Occipital lobe (tissue), 2 donors: ENCODE data around the gene SLC17A3. TPM values are rescaled to one million over a fixed set of nuclear protein-coding genes. Genes with fewer than 3 reads are reported as not detected.

Source experiments
- DNase-seq: peaks from one replicate; lab custom pipeline; 2025; lab: John Stamatoyannopoulos, UW
- total RNA-seq: library from RNA; depleted of rRNA; stranded (reverse); fragments of >200 nt; gene quantifications from one replicate; pipeline ENCODE4 v1.2.3, GENCODE V29; 2014

The SLC17A3 gene, protein sequence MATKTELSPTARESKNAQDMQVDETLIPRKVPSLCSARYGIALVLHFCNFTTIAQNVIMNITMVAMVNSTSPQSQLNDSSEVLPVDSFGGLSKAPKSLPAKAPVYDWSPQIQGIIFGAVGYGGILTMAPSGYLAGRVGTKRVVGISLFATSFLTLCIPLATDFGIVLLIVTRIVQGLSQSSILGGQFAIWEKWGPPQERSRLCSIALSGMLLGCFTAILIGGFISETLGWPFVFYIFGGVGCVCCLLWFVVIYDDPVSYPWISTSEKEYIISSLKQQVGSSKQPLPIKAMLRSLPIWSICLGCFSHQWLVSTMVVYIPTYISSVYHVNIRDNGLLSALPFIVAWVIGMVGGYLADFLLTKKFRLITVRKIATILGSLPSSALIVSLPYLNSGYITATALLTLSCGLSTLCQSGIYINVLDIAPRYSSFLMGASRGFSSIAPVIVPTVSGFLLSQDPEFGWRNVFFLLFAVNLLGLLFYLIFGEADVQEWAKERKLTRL
- not detected for total RNA-seq

DNA sequence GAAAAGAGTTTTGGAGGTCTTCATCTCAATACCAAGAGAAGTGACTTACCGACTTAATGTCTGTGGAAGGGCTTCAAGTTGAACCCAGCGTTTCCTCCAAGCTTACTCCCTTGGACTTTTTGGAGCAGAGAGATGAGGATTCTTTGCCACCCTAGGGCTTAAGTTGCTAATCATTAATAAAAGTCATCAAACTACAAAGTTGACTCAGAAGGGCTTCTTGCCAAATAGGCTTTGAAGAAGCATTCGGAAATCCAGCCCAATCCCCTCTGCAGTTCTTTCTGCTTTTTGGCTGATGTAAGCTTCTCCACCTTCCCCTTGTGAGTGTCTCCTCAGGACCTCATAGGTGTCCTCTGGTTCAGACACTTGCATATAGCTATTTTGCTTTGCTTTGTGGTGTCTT, at the start of gene SLC17A3:
Gene SLC17A3 (minus strand): TSS at position 126 of the 400 bp plus-strand sequence. CDS start 5,856 bp downstream, outside the sequence.
- no peak for DNase-seq

DNA sequence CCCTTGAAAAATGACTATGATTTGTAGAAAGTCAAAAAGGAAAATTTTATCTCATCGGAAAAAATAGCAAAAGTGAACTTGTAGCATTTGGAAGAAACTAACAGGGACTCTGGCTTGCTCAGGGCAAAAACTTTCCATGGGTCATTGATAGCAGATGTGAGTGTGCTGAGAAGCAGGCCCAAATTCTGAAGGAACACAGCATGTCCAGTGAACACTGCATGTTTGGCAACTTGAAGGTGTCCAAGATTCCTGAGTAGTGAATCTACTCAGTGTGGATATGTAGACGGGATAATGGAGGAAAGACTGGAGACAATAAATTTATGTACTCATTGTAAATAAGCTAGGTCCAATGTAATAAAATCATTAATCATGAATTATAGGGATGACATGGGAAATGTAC, 48.3 kb upstream of the SLC17A3 start:
- DNase-seq, result no peak

DNA sequence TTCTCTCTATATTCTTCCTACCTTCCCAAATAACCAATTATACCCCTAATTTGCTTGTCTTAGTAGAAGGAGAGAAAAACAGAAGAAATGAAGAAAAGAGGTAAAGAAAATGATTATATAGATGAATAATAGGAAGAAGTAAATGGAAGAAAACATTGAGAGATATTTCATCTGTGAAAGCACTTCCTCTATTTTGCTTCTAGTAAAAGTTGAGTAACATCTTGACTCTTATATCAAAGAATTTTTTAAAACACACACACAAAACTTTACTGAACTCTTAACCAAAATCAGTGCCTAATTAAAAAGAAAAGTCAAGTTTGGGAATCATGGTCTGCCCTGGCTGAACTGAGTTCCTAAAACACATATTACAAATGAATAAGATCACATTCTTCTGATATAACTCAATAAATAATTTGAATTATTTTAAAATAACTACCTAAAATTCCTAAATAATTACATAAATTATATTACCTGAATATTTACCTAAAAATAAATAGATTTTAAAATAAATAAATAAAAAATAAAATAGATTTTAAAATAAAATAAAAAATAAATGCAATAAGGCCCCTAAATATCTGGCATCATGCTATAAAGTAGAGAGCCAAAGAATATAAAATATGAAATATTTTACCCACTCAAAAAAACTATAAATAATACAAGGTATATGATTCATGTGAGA, 47.6 kb upstream of the SLC17A3 start:
- no peak for DNase-seq

DNA sequence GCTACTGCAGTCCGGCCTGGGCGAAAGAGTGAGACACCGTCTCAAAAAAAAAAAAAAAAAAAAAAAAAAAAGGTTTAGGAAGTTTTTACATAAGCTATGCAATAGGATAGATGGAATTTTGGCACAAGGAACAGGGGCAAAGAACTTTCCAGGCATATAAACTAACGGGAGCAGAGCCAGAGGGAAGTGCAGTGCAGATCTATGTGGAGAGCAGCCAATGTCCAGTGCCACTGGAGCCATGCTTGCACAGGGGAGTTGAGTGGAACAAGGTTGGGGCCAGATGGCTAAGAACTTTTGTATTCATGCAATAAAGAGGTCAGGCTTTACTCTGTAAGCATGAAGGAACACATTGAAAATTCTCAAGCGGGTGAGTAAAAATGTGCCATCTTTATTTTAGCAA, 45.6 kb upstream of the SLC17A3 start:
- no peak for DNase-seq

DNA sequence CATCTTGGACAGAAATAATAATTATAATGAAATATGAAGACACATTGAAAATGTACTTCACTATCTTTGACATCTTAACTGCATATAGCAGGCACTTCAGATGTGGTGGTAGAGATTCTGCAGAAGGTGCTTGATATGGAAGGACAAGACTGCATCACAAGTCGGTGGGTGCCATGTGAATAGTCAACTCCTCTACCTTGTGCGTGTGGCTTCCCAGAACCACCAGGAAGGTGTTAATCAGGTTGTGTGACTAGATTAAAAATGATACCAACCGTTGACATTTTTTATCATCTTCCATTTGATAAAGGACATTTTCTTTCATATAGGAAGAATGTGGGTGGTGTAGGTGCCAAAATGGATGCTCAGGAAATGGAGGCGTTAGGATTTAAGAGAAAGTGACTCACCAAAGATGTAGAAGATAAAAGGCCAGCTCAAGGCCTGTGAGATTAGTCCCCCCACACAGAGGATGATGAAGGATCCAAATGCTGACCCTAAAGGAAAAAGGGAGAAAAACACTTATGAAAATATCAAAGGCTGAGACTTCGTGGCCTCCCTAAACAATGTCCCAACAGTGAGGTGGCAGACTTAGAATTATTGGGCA, 44.1 kb upstream of the SLC17A3 start:
- no peak for DNase-seq

DNA sequence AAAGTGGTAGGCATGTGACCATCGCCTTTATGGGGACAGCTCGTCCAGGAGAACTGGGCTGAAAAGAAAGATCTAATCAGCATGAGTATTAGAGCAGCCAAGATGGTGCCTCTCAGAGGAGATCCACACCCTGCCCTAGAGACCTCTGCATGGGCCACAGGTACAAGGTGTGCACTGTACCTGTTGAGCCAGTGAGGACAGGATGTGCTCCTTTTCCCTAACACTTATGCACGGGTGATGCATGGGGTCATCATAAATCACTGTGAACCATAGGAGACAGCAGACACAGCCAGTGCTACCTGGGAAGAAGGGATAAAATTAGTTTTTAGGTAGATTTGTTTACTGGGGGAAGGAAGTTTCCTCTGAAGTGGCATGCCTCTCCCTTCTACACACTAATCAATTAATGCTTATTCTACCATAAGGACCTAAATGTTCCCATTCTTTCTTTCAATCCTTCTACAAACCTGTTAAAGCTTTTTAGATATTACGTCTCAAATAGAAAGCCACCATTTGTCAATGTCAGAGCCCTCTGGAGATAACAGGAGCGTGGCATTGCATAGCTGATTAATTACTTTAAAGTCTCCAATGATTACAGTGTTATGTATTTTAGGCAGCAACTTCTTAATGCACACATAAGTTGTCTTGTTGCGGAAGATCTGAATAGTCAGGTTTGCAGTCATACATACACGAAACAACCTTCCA, 42.9 kb upstream of the SLC17A3 start:
- DNase-seq, result no peak

DNA sequence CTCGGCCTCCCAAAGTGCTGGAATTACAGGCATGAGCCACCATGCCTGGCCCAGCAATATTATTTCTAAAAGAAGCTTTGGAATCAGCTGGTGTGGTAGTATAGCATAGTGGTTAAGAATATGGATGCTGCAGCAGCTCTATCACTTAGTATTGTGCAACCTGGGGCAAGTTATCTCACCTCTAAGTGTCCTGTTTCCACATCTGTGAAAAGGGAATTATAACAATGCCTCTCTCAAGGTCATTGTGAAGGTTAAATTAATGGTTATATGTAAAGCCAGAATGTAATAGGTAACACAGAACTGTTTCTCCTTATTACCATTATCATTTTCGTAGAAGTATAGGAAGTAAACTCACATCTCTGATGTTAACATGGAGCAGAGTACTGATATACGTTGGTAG, 42.3 kb upstream of the SLC17A3 start:
- DNase-seq, result no peak

DNA sequence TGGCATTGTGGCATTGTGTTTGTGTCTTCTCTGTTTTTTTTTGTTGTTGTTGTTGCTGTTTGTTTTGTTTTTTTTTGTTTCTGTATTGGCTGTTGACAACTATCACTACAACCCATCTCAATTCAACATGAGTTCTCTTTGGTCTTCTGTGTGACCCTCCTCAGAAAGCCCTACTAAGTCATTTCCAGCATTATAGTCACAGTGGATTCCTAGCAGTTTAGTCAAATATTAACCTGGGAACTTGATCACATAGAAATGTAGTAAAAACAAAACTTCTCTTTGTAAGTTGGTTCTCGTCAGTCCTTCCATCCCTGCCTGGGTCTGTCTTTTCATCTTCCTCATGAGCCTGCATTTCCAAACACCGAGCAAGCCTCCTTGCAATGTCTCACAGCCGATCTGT, 39.7 kb upstream of the SLC17A3 start:
- DNase-seq, result no peak

DNA sequence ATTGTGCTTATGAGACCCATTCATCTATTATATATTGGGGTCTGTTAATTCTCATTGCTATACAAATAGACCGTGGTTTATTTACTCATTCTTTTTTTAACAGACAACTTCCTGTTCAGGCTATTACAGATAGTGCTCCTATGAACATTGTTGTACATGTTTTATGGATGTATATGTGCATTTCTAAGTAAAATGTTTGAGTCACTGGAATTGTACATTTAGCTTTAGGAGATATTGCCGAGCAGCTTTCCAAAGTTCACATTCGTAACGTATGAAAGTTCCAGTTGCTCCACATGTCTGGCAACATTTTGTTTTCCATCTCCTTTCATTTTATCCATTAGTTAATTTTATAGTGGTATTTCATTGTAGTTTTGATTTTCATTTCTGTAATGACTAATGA, 37.3 kb upstream of the SLC17A3 start:
- no peak for DNase-seq

DNA sequence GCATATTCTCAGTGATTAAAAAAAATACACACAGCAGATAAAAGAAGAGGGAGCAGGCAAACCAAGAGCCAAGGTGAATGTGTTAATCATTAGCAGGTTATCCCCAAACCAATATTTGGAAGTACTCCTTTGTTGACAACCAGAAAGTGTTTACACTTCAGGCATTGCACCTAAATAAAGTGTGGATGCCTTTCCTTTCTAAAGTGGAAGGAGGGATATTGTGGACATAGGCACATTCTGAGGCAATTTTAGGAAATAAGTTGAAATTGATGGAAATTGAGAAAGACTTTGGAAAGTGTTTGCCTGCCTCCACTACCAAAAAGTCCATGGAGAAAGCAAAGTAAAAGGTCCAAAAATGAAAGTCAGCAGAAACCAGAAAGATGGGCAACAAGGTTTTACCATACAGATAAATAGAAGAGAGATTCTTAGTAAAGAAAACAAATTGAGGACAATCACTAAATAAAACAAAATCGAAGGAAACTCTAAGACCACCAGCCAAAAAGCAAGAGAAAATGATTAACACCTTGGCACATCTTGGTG, 33.5 kb upstream of the SLC17A3 start:
- no peak for DNase-seq

DNA sequence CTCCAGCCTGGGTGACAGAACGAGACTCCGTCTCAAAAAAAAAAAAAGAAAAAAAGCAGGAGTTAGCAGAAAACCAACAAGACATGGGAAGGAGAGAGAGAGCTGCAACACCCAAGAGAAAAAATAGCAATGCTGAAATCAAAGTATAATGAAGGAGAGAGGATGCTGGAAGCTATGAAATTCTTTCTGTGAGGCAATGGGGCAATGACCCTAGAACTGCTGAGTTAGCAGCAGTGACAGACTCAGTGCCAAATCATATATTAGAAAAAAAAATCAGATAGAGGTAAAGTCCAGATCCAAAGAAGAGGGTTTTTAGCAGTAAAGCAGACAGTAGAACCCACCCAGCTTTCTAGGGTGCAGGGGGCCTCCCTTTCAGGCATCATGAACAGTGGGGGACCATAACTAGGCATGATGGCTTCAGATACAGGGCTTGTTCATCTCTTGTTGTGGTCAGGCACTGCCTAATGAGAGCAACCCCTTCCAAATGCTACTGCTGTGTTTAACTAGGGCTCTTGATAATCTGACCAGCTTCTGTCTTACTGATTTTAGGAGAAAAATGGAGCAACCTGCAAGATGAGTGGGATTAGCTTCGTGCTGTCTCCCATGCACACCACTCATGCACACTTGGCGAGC, 29.5 kb upstream of the SLC17A3 start:
- DNase-seq, result no peak

DNA sequence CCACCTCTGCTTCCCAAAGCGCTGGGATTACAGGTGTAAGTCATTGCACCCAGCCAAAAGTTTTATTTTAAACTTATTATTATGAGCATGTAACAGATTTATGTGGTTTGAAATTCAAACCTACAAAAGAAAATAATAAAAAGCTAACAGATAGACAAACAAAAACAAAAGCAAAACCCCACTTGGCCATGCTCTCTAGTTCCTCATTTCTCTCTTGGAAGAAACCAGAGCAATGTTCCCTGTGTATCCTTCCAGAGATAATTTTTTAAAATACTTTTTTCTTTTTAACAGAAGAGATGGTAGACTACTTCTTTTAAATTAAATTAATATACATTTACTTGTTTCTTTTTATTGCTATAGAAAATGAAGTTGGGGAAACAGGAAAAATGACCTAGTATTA, 28.0 kb upstream of the SLC17A3 start:
- no peak for DNase-seq

DNA sequence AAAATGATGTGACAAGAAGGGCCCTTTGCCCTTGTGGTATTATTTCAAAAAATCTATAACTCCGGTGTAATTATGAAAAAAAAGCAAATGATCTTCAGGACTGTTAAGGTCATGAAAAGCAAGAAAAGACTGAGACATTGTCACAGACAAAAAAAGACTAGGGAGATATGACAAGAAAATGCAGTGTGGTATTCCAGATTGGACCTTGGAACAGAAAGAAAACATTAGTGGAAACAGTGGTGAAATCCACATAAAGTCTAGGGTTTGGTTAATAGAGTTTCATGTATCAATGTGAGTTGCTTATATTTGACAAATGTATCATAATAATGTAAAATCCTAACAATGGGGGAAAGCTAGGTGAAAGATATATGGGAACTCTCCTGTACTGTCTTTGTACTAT, 26.8 kb upstream of the SLC17A3 start:
- DNase-seq, result no peak

DNA sequence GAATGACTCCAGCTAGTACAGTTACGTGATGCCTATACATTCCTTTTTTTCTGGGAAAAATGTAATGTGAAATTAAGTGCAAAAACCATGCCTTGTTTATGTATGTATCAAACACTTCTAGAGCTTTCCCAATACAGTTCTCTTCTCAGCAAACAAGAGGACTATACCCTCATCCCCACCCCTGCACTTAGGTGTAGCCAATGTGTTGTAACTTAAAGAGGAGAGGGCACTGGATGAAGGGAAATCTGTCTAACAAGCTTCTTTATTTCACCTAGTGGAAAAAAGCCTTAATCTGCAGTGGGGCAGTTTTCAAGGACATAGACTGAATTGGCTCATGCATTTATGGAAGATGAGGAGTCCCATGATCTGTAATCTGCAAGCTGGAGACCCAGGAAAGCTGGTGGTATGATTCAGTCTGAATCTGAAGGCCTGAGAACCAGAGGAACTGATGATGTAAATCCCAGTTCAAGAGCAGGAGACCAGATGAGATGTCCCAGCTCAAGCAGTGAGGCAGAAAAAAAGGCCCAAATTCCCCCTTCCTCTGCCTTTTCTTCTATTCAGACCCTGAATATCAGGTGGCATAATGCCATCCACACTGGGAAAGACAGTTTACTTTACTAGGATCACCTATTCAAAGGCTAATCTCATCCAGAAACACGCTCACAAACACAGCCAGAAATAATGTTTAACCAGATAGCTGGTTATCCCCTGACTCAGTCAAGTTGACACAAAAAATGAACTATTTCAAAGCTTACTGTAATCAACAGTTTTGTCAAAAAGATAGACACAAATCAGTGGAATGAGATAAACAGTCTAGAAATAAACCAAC, 25.8 kb upstream of the SLC17A3 start:
- no peak for DNase-seq

DNA sequence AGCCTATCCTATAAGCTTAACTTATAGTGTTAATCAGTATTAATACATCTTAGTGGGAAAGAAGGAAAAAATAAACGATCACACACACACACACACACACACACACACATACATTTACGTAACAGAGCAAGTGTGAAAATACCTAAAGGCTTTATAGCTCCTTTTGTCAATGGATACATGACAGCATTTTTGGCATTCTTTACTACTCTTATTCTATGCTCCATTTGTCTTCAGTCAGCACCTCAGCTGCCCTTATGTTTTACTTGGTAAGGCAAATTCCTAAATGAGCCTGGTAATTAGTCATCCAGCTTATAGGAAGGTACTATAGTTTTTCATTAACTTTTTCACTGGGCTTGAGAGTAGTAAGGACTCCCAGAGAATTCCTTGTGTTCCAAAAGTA, 25.1 kb upstream of the SLC17A3 start:
- DNase-seq, result no peak

DNA sequence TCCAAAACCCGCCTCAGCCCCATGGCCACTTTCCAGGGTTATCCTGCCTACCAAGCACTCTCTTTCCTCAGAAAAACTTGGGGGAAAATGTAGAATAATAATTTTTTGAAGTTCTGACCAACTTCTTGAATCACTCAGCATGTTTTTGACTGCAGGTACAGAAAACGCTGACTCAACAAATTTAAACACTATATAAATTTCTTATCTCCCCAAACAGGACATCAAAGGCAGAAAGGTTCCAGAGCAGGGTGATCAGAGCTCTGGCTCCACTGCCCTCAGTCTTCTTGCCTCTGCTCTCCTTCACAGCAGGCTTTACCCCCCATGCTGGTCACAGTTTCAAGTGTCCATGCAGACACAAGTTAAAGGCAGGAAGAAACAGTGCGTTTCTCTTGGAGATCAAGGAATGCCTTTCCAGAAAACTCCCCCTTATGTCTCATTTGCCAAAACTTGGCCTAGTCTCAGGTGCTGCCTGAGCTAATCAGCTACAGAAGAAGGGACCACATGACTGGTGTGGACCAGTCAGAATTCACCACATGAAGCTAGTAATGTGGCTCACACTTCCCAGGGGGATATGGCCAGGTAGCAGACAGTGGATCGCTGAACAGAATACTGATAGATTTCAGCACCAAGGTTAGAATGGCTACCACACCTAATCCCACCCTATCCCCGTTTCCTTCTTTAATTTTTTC, 24.4 kb upstream of the SLC17A3 start:
- no peak for DNase-seq

DNA sequence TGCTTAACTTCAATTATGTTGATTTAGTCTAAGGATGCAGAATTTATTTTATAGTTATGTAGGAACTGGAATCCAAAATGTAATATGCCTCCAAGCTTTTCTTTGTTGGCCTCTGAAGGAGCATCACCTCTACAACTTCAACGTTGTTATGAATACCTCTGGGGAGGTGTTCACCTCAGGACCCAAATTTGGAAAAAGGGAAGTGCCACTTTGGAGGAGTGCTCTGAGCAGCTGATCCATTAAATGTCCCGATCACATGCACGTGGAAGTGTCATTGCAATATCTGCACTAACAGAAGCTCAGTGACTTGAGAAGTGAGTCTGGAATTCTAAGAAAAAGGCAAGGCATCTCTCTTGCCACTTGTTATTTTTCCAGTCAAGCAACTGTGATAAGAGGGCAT, 22.2 kb upstream of the SLC17A3 start:
- DNase-seq, result no peak

DNA sequence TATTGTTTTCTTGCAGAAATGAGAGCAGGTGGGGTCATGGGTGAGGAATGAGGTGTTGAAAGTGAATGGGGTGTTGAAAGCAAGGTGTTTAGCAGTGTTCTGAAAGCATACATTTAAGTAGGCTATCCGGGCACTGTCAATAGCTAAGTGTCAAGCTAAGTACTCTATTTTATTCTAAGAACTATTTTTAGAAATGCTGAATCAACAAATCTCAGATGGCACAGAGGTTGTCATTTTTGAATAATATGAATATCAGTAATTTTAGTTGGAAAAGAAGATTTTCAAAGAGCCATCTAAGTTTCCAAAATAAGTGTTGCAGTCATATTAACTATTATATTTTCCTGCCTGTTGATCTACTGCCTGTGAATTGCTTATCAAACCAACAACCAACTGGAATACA, 21.7 kb upstream of the SLC17A3 start:
- DNase-seq, result no peak

DNA sequence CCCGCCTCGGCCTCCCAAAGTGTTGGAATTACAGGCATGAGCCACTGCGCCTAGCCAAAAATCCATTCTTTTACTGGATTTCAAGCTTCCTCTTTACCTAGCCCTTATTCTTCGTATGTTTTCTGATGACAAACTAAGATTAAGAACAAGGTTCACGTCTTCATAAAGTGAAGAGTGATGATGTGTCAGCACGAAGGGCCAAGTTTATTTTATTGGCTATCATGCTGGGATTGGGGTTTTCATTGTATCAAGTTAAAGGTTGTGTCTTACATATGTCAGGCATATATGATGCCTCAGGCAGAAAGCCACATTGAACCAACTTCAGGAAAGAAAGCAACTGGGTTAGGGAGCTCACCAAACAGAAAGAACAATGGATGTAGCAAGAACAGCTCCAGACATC, 19.7 kb upstream of the SLC17A3 start:
- no peak for DNase-seq

DNA sequence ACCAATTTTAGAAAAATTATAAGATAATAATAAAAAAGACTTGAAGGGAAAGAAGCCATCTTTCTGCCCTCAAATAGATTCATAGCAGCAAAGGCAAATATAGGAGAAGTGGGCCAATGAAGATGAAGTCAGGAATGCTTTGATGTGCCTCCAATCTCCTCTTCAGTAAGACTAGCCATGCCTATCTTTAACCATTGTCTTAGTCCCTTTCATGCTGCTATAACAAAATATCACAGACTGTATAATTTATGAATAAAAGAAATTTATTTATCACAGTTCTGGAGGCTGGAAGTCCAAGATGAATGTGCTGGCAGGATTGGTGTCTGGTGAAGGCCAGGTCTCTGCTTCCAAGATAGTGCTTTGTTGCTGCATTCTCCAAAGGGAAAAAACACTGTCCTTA, 18.8 kb upstream of the SLC17A3 start:
- DNase-seq, result no peak
